ENCODE results near the gene WNK2. TPM values are rescaled to one million over a fixed set of nuclear protein-coding genes. Genes with fewer than 3 reads are reported as not detected.

The WNK2 gene
- total RNA-seq, 4 donors from 2014 or later, result 3.8 to 17.7 (median 9.0) TPM

- H3K27ac ChIP-seq, result no peak overlapping the region
- no peaks in the 10 kb centered on the region for H3K4me1 ChIP-seq
- H3K36me3 ChIP-seq, result no peaks in the 10 kb centered on the region
- no peaks in the 10 kb centered on the region for H3K9me3 ChIP-seq
- 83 to 84% methylated on average over 33 of the region's 33 CpGs for WGBS, 2 donors
- no peak overlapping the region for H3K4me3 ChIP-seq
- TF ChIP-seq, protein P1, sequence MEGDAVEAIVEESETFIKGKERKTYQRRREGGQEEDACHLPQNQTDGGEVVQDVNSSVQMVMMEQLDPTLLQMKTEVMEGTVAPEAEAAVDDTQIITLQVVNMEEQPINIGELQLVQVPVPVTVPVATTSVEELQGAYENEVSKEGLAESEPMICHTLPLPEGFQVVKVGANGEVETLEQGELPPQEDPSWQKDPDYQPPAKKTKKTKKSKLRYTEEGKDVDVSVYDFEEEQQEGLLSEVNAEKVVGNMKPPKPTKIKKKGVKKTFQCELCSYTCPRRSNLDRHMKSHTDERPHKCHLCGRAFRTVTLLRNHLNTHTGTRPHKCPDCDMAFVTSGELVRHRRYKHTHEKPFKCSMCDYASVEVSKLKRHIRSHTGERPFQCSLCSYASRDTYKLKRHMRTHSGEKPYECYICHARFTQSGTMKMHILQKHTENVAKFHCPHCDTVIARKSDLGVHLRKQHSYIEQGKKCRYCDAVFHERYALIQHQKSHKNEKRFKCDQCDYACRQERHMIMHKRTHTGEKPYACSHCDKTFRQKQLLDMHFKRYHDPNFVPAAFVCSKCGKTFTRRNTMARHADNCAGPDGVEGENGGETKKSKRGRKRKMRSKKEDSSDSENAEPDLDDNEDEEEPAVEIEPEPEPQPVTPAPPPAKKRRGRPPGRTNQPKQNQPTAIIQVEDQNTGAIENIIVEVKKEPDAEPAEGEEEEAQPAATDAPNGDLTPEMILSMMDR (IDR thresholded peaks at IDR 0.05), result no peak
- TF ChIP-seq EP300 (IDR thresholded peaks at IDR 0.05) (no peak), POLR2A (IDR thresholded peaks at IDR 0.05) (no peak)
- no peaks in the 10 kb centered on the region for H3K27me3 ChIP-seq
- DNase-seq (ENCODE audit: low spot score in 2 of 2), result no peak
Observed at GRCh38 chr9:93258818-93259489, 75.0 kb downstream of the WNK2 start.

GRCh38 chr9:93259490-93260262 lies 75.7 kb downstream of the WNK2 start:
- no peak for DNase-seq (ENCODE audit: low spot score in 2 of 2)
- Histone ChIP-seq H3K27ac (no peak overlapping the region), H3K4me1 (no peaks in the 10 kb centered on the region), H3K27me3 (no peaks in the 10 kb centered on the region), H3K4me3 (no peak overlapping the region), H3K36me3 (no peaks in the 10 kb centered on the region), H3K9me3 (no peaks in the 10 kb centered on the region)
- 85 to 89% methylated on average over 14 to 20 of the region's 20 CpGs for WGBS, 2 donors
- TF ChIP-seq POLR2A (IDR thresholded peaks at IDR 0.05) (no peak), EP300 (IDR thresholded peaks at IDR 0.05) (no peak)
- TF ChIP-seq, protein P1 (IDR thresholded peaks at IDR 0.05), result no peak

DNA sequence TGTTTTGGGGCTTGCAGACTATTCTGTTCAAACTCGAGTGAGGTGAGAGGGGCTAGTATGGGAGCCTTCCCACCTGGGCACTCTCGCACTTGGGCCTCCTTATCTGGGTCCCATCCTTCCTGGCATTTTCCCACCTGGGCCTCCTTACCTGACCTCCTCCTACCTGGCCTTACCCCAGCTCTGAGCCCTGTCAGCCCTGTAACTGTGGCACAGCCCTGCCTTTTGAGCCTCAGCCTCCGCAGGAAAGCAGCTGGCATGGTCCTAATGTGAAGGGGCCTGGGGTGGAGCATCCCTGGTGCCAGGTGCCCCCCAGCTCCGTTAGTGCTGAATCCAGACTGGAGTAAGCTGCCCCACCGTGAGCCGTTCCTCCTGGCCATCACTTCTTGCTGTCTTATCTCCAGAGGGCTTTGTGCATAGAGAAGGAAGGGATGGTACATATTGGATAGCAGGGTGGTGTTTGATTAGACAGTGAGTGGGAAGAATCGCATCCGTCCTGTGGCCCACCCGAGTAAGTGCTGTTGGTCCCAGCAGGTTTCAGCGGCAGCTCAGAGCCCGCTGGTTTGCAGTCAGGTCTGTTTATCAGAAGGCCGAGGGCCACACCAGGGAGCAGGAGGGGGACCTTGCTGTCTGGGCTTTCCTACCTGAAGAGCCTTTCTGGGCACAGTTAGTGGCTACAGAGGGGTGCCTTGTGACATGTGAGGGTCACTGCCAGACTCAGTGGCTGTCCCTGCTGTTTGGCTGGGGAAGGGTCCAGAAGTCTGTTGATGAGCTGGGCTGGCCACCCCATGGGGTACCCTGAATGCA lies 76.5 kb downstream of the WNK2 start:
- 87 to 91% methylated on average over 12 of the region's 12 CpGs for WGBS, 2 donors
- DNase-seq (ENCODE audit: low spot score in 2 of 2), result no peak
- H3K9me3 ChIP-seq, result no peaks in the 10 kb centered on the region

DNA sequence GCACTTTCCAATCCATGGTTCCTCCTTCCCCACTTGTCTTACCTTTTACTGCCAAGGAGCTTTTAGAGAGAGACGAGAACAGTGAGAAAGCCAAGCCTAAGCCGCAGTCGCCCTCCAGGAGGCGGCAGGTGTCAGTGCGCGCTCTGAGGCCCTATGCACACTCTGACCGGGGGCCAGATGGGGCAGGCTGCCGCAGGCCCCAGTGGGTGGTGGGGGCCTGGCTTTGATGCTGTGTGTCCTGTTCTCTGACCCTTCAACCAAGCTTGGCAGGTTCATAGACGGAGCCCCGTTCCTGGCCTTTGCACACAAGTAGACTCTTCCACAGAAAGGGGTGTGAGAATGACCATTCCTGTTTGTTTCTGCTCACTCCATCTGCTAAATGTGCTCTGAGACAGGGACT lies 77.3 kb downstream of the WNK2 start:
- Histone ChIP-seq H3K9me3 (no peaks in the 10 kb centered on the region), H3K4me3 (no peak overlapping the region), H3K4me1 (no peaks in the 10 kb centered on the region), H3K36me3 (no peaks in the 10 kb centered on the region), H3K27ac (no peak overlapping the region), H3K27me3 (no peaks in the 10 kb centered on the region)
- DNase-seq (ENCODE audit: low spot score in 2 of 2), result no peak
- 75 to 79% methylated on average over 10 of the region's 10 CpGs for WGBS, 2 donors
- TF ChIP-seq, protein P1 (IDR thresholded peaks at IDR 0.05), result no peak

More for the DNA sequence above, 76.5 kb downstream of the WNK2 start:
- Histone ChIP-seq H3K4me3 (no peak overlapping the region), H3K4me1 (no peaks in the 10 kb centered on the region), H3K27ac (no peak overlapping the region), H3K36me3 (no peaks in the 10 kb centered on the region), H3K27me3 (no peaks in the 10 kb centered on the region)
- TF ChIP-seq POLR2A (IDR thresholded peaks at IDR 0.05), result no peak
- TF ChIP-seq, protein P1 (IDR thresholded peaks at IDR 0.05), result no peak
- no peak for TF ChIP-seq EP300 (IDR thresholded peaks at IDR 0.05)
